Smooth muscle cell (in vitro differentiated cells): Measurements from ENCODE around the gene SULT4A1. TPM values are rescaled to one million over a fixed set of nuclear protein-coding genes. Genes with fewer than 3 reads are reported as not detected.

Source experiments
- DNase-seq: peaks from one replicate; lab custom pipeline; 2025; ENCODE audit not compliant: unreplicated experiment; lab: John Stamatoyannopoulos, UW
- H2AFZ ChIP-seq: fragments of 200-600 bp; sonication (generic); 2 replicates; pipeline ENCODE4 v1.6.0; 2016; ENCODE audit warnings: antibody characterized with exemption, low read depth, mild to moderate bottlenecking
- H3F3A ChIP-seq: fragments of 200-600 bp; sonication (generic); 2 replicates; pipeline ENCODE4 v1.6.0; 2017; ENCODE audit warnings: antibody characterized with exemption, low read depth
- H3K27ac ChIP-seq: fragments of 200-600 bp; sonication (generic); 2 replicates; pipeline ENCODE4 v1.5.1; 2016; ENCODE audit warnings: low read depth, mild to moderate bottlenecking
- H3K27me3 ChIP-seq: fragments of 200-600 bp; sonication (generic); 2 replicates; pipeline ENCODE4 v1.6.1; 2016; ENCODE audit warnings: low read depth, mild to moderate bottlenecking
- H3K36me3 ChIP-seq: fragments of 200-600 bp; sonication (generic); 2 replicates; pipeline ENCODE4 v1.5.1; 2016; ENCODE audit warnings: low read depth
- H3K4me1 ChIP-seq: fragments of 200-600 bp; sonication (generic); 2 replicates; pipeline ENCODE4 v1.5.1; 2016; ENCODE audit warnings: low read depth
- H3K4me2 ChIP-seq: fragments of 200-600 bp; sonication (generic); 2 replicates; pipeline ENCODE4 v1.6.0; 2016; ENCODE audit warnings: mild to moderate bottlenecking
- H3K4me3 ChIP-seq: fragments of 200-600 bp; sonication (generic); 2 replicates; pipeline ENCODE4 v1.5.1; 2016; ENCODE audit warnings: mild to moderate bottlenecking
- H3K79me2 ChIP-seq: fragments of 200-600 bp; sonication (generic); 2 replicates; pipeline ENCODE4 v1.6.0; 2016; ENCODE audit warnings: low read depth, mild to moderate bottlenecking
- H3K9ac ChIP-seq: fragments of 200-600 bp; sonication (generic); 2 replicates; pipeline ENCODE4 v1.6.0; 2016; ENCODE audit warnings: low read depth
- H3K9me3 ChIP-seq: fragments of 200-600 bp; sonication (generic); replicated peaks from 2 replicates; pipeline ENCODE4 v1.5.1; 2016; ENCODE audit warnings: low read depth
- H4K20me1 ChIP-seq: fragments of 200-600 bp; sonication (generic); 2 replicates; pipeline ENCODE4 v1.6.0; 2016; ENCODE audit warnings: low read depth
- CTCF ChIP-seq: fragments of 200-600 bp; sonication (generic); IDR thresholded peaks from 2 replicates; pipeline ENCODE4 v1.5.1; 2017; ENCODE audit warnings: borderline replicate concordance, mild to moderate bottlenecking, antibody characterized with exemption; ENCODE audit not compliant: insufficient read depth, poor library complexity, severe bottlenecking
- WGBS: methylation state at CpG from one replicate; pipeline ENCODE4 v1.1.7; 2016; ENCODE audit warnings: low lambda C conversion rate; 5-methylcytosine and 5-hydroxymethylcytosine counted together
- polyA plus RNA-seq: library from polyadenylated mRNA; unstranded; fragments of >200 nt; fragmentation: Nextera tagmentation; extraction: Ambion mirVana; gene quantifications from 2 replicates; pipeline ENCODE4 v1.2.1, GENCODE V29; 2016
- total RNA-seq: library from RNA; depleted of rRNA; stranded (reverse); fragments of >200 nt; gene quantifications from 2 replicates; pipeline ENCODE4 v1.2.3, GENCODE V29; 2014

SULT4A1 gene
- total and polyA plus RNA-seq, 2 experiments from 2014 or later: 2.7 to 4.9 TPM

GRCh38 chr22:43900206-43900605 is 37.9 kb upstream of the SULT4A1 start:
- Histone ChIP-seq H3K27me3 (no peaks in the 10 kb centered on the region), H3K4me3 (no peak overlapping the region), H3F3A (peaks cover 2% of the 10 kb centered on the region), H3K9me3 (no peaks in the 10 kb centered on the region), H3K9ac (no peak overlapping the region), H3K36me3 (no peaks in the 10 kb centered on the region), H3K4me2 (no peak overlapping the region), H4K20me1 (no peaks in the 10 kb centered on the region), H2AFZ (no peak overlapping the region), H3K79me2 (no peaks in the 10 kb centered on the region), H3K27ac (no peak overlapping the region), H3K4me1 (peaks cover 7% of the 10 kb centered on the region)
- TF ChIP-seq CTCF: no peak
- no peak for DNase-seq
- WGBS: 73% methylated on average over 7 of the region's 7 CpGs

- H3K4me3 ChIP-seq: no peak overlapping the region
- peaks cover 7% of the 10 kb centered on the region for H3K4me1 ChIP-seq
- H3K27me3 ChIP-seq: peaks cover 16% of the 10 kb centered on the region
- H3K27ac ChIP-seq: peak overlapping the region; percentile 75
- no peaks in the 10 kb centered on the region for H3K9me3 ChIP-seq
- no peaks in the 10 kb centered on the region for H3K79me2 ChIP-seq
- H3K36me3 ChIP-seq: no peaks in the 10 kb centered on the region
- peak overlapping the region; percentile 40 for H3K9ac ChIP-seq
- peak overlapping the region; percentile 68 for H3K4me2 ChIP-seq
- H3F3A ChIP-seq: peaks cover 2% of the 10 kb centered on the region
- no peak for TF ChIP-seq CTCF
- WGBS: 41% methylated on average over 12 of the region's 12 CpGs
- H4K20me1 ChIP-seq: no peaks in the 10 kb centered on the region
- no peak for DNase-seq
- H2AFZ ChIP-seq: no peak overlapping the region
These were observed 35.5 kb upstream of the SULT4A1 start for GRCh38 chr22:43897751-43898261.

GRCh38 chr22:43895986-43896645 is 33.8 kb upstream of the SULT4A1 start:
- no peak overlapping the region for H3K4me3 ChIP-seq
- DNase-seq: no peak
- no peaks in the 10 kb centered on the region for H3K79me2 ChIP-seq
- no peak overlapping the region for H3K27ac ChIP-seq
- no peak overlapping the region for H3K9ac ChIP-seq
- WGBS: 72% methylated on average over 11 of the region's 11 CpGs
- H3K4me1 ChIP-seq: peaks cover 4% of the 10 kb centered on the region
- H3K9me3 ChIP-seq: no peaks in the 10 kb centered on the region
- H2AFZ ChIP-seq: no peak overlapping the region
- H3K27me3 ChIP-seq: peaks cover 33% of the 10 kb centered on the region
- no peaks in the 10 kb centered on the region for H3F3A ChIP-seq
- H3K4me2 ChIP-seq: no peak overlapping the region
- H4K20me1 ChIP-seq: no peaks in the 10 kb centered on the region
- H3K36me3 ChIP-seq: no peaks in the 10 kb centered on the region
- TF ChIP-seq CTCF: no peak

DNA sequence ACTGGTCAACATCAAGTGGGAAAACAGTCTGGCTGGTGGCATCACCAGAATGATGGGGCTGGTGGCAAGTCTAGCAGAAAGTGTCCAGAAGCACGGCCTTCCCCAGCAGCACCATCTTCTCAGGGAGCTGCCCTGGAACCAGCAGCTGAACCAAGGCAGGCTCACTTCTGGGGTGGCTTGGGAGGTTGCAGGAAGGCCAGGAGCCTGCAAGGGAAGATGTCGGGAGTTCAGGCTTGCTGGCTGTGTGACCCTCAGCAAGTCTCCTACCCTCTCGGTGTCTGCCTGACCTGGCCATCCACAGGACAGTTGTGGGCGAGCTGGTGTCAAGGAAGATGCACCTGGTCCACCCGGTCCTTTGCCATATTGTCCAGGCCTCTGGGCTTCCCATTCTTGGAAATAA is 31.8 kb upstream of the SULT4A1 start:
- H3K4me1 ChIP-seq: peaks cover 4% of the 10 kb centered on the region
- no peak overlapping the region for H3K4me2 ChIP-seq
- no peak overlapping the region for H3K4me3 ChIP-seq
- no peak overlapping the region for H2AFZ ChIP-seq
- WGBS: 84% methylated on average over 5 of the region's 5 CpGs
- peaks cover 53% of the 10 kb centered on the region for H3K27me3 ChIP-seq
- no peaks in the 10 kb centered on the region for H4K20me1 ChIP-seq
- no peak for DNase-seq
- no peaks in the 10 kb centered on the region for H3K79me2 ChIP-seq
- no peak for TF ChIP-seq CTCF
- H3K36me3 ChIP-seq: no peaks in the 10 kb centered on the region
- H3K9me3 ChIP-seq: no peaks in the 10 kb centered on the region
- no peak overlapping the region for H3K27ac ChIP-seq
- no peaks in the 10 kb centered on the region for H3F3A ChIP-seq
- no peak overlapping the region for H3K9ac ChIP-seq
